GM12872 (cell line): ENCODE data around the gene GPR89A.
"Not testable (repeated sequence)": the region's sequence is repeated elsewhere in the genome, so short reads cannot be mapped to it uniquely, and the experiment has no call there.

Experiments used
- CTCF ChIP-seq: IDR thresholded peaks from 3 replicates; pipeline ENCODE4 v1.5.1; 2011; ENCODE audit warnings: low read depth, mild to moderate bottlenecking, low read length, moderate library complexity; ENCODE audit not compliant: insufficient read depth

Gene GPR89A

GRCh38 chr1:145607833-145608733 is at the start of gene GPR89A:
TSS of gene GPR89A (plus strand) at chr1:145607988. CDS start at chr1:145608134, 146 bp downstream.
- not testable (repeated sequence) for TF ChIP-seq CTCF

- TF ChIP-seq CTCF = no peak
Measured at GRCh38 chr1:145601593-145601992, 6.2 kb upstream of the GPR89A start.

GRCh38 chr1:145688328-145688727 is 80.5 kb downstream of the GPR89A start:
- TF ChIP-seq CTCF = no peak

GRCh38 chr1:145688924-145689323 is 81.1 kb downstream of the GPR89A start:
- no peak for TF ChIP-seq CTCF

GRCh38 chr1:145689922-145690321 is 82.1 kb downstream of the GPR89A start:
- TF ChIP-seq CTCF = no peak

- TF ChIP-seq CTCF = no peak
Measured at GRCh38 chr1:145690587-145691558, 83.1 kb downstream of the GPR89A start.
